DND-41 (cell line): Measurements from ENCODE around the gene SLC22A3.

Source experiments
- ATAC-seq: fragments of 200-7000 bp; cut with Tn5 transposase; 3 replicates; pipeline ENCODE4 v1.9.1; 2021; ENCODE audit warnings: low read depth; ENCODE audit not compliant: insufficient read depth
- DNase-seq: peaks from one replicate; pipeline ENCODE4 v3.0.0-alpha.2; 2020
- H2AFZ ChIP-seq: 2 replicates; pipeline ENCODE4 v1.6.0; 2012; ENCODE audit warnings: low read depth, low read length
- H3K27ac ChIP-seq: 2 replicates; pipeline ENCODE4 v1.5.1; 2012; ENCODE audit warnings: low read length, inconsistent platforms
- H3K27me3 ChIP-seq: fragments of 200-600 bp; sonication (generic); 2 replicates; pipeline ENCODE4 v1.6.0; 2012; ENCODE audit warnings: low read length, mild to moderate bottlenecking, inconsistent platforms; ENCODE audit not compliant: insufficient read depth, poor library complexity
- H3K36me3 ChIP-seq: 2 replicates; pipeline ENCODE4 v1.5.1; 2012; ENCODE audit warnings: low read length, inconsistent platforms; ENCODE audit not compliant: insufficient read depth
- H3K4me1 ChIP-seq: 2 replicates; pipeline ENCODE4 v1.5.1; 2012; ENCODE audit warnings: mild to moderate bottlenecking, low read length; ENCODE audit not compliant: insufficient read depth
- H3K4me2 ChIP-seq: 2 replicates; pipeline ENCODE4 v1.6.0; 2012; ENCODE audit warnings: mild to moderate bottlenecking, moderate library complexity, low read length, inconsistent platforms; ENCODE audit not compliant: insufficient read depth
- H3K4me3 ChIP-seq, 2 experiments: fragments of 200-600 bp in 1 of 2; shearing (Covaris generic) in 1 of 2; 2 replicates each; pipeline ENCODE4 v1.5.1; 2012 to 2016; ENCODE audit warnings: inconsistent platforms in 2 of 2, low read length in 2 of 2, mild to moderate bottlenecking in 2 of 2, low read depth in 1 of 2, moderate library complexity in 1 of 2
- H3K79me2 ChIP-seq: 2 replicates; pipeline ENCODE4 v1.6.0; 2012; ENCODE audit warnings: low read length, inconsistent platforms; ENCODE audit not compliant: insufficient read depth
- H3K9ac ChIP-seq: 2 replicates; pipeline ENCODE4 v1.6.0; 2012; ENCODE audit warnings: low read depth, mild to moderate bottlenecking, inconsistent platforms, low read length, moderate library complexity
- H3K9me3 ChIP-seq: 2 replicates; pipeline ENCODE4 v1.5.1; 2012; ENCODE audit warnings: low read length, moderate library complexity, mild to moderate bottlenecking, inconsistent platforms; ENCODE audit not compliant: insufficient read depth, severe bottlenecking
- H4K20me1 ChIP-seq: 2 replicates; pipeline ENCODE4 v1.6.0; 2012; ENCODE audit warnings: low read length; ENCODE audit not compliant: insufficient read depth
- EZH2 ChIP-seq: IDR thresholded peaks from 3 replicates; pipeline ENCODE4 v1.6.1; 2012; ENCODE audit warnings: borderline replicate concordance, low read depth, mild to moderate bottlenecking, moderate library complexity, low read length, inconsistent platforms; ENCODE audit not compliant: severe bottlenecking
- TF ChIP-seq, protein P1 (sequence below): IDR thresholded peaks from 2 replicates; pipeline ENCODE4 v1.5.1; 2012; ENCODE audit warnings: borderline replicate concordance, low read length, moderate library complexity, mild to moderate bottlenecking; ENCODE audit not compliant: poor library complexity, severe bottlenecking; ENCODE audit errors: extremely low read depth

Gene SLC22A3

DNA sequence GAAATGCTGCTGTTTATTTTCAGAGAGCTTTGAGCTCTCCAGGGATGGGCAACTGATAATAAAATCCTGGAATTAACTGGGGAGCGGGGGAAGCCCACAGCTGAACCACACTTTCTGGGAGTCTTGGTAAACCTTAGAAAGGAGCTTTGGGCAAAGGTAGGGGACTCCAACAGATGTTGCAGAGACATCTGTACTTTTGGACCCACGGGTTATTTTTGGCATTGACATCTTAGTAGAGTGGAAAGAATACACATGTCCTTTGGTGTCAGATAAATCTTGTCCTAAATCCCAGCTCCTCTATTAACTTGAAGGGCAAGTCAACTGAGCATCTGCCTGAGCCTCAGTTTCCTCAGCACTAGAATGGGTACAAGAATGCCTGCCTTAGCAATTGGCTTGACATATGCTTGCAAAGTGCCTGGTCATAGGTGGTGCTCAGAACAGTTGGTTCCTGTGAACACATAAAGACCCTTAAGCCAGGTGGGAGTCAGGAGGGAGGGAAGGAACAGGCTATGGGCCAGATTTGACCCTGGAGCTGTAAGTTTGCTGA lies 5.8 kb downstream of the SLC22A3 start:
- TF ChIP-seq, protein P1, sequence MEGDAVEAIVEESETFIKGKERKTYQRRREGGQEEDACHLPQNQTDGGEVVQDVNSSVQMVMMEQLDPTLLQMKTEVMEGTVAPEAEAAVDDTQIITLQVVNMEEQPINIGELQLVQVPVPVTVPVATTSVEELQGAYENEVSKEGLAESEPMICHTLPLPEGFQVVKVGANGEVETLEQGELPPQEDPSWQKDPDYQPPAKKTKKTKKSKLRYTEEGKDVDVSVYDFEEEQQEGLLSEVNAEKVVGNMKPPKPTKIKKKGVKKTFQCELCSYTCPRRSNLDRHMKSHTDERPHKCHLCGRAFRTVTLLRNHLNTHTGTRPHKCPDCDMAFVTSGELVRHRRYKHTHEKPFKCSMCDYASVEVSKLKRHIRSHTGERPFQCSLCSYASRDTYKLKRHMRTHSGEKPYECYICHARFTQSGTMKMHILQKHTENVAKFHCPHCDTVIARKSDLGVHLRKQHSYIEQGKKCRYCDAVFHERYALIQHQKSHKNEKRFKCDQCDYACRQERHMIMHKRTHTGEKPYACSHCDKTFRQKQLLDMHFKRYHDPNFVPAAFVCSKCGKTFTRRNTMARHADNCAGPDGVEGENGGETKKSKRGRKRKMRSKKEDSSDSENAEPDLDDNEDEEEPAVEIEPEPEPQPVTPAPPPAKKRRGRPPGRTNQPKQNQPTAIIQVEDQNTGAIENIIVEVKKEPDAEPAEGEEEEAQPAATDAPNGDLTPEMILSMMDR, result no peak
- TF ChIP-seq EZH2, result no peak
- H3K4me1 ChIP-seq, result no peaks in the 10 kb centered on the region
- H3K4me3 ChIP-seq, result no peak overlapping the region
- no peak overlapping the region for H3K4me2 ChIP-seq
- H2AFZ ChIP-seq, result no peak overlapping the region
- no peaks in the 10 kb centered on the region for H3K9me3 ChIP-seq
- DNase-seq (no peak), ATAC-seq (no peak)
- H3K36me3 ChIP-seq, result no peaks in the 10 kb centered on the region
- no peak overlapping the region for H3K9ac ChIP-seq
- peaks cover 10% of the 10 kb centered on the region for H3K27me3 ChIP-seq
- H4K20me1 ChIP-seq, result no peaks in the 10 kb centered on the region
- no peaks in the 10 kb centered on the region for H3K79me2 ChIP-seq
- no peak overlapping the region for H3K27ac ChIP-seq

- Histone ChIP-seq H3K27me3 (peaks cover 11% of the 10 kb centered on the region), H3K9ac (no peak overlapping the region), H3K4me3 (no peak overlapping the region), H3K27ac (no peak overlapping the region), H3K4me1 (no peaks in the 10 kb centered on the region), H2AFZ (no peak overlapping the region), H3K4me2 (no peak overlapping the region), H3K9me3 (no peaks in the 10 kb centered on the region), H3K36me3 (no peaks in the 10 kb centered on the region), H3K79me2 (no peaks in the 10 kb centered on the region), H4K20me1 (no peaks in the 10 kb centered on the region)
- TF ChIP-seq, protein P1, result no peak
- no peak for TF ChIP-seq EZH2
- DNase-seq (no peak), ATAC-seq (0 out of 3 replicates have a peak, but pooled peaks have one; percentile 44)
Measured at GRCh38 chr6:160355001-160355400, 6.8 kb downstream of the SLC22A3 start.

- Histone ChIP-seq H2AFZ (no peak overlapping the region), H3K9me3 (no peaks in the 10 kb centered on the region), H3K4me2 (no peak overlapping the region), H3K9ac (no peak overlapping the region), H3K27ac (no peak overlapping the region), H3K4me1 (no peaks in the 10 kb centered on the region), H4K20me1 (no peaks in the 10 kb centered on the region), H3K36me3 (no peaks in the 10 kb centered on the region), H3K79me2 (no peaks in the 10 kb centered on the region), H3K4me3 (no peak overlapping the region), H3K27me3 (peaks cover 11% of the 10 kb centered on the region)
- DNase-seq (no peak), ATAC-seq (no peak)
- TF ChIP-seq, protein P1, result no peak
- no peak for TF ChIP-seq EZH2
Measured at GRCh38 chr6:160356074-160356744, 8.0 kb downstream of the SLC22A3 start.
